ENCODE measurements around the gene DGCR6L. TPM values are rescaled to one million over a fixed set of nuclear protein-coding genes. Genes with fewer than 3 reads are reported as not detected.
"Not testable (repeated sequence)": the region's sequence is repeated elsewhere in the genome, so short reads cannot be mapped to it uniquely, and the experiment has no call there.

Gene DGCR6L
- total and polyA plus RNA-seq, 2 of the 4 experiments (the other 2 are of a cell fraction): 65.4 to 80.4 TPM

DNA sequence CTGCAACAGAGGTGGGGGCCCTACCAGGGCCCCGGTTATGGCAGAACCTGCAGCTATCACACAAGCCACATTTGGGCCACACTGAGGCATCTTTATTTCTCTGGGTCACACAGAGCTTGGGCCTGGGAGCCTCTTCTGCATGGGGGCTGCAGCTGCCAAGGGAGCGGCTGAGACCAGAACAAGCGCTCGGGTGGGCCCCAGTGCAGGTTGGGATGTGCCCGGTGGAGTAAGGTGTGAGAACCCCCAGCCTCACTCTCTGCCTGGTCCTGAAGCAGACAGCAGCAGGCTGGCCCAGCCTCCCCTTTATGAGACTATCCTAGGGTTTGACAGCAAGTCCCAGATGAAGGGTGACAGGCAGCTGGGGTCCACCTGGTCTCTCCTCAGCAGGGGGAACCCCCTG lies 5.7 kb downstream of the DGCR6L start:
- H3K56ac ChIP-seq (ENCODE audit: extremely low read depth, insufficient read depth, low read length); H2AFZ ChIP-seq (replicated peaks; ENCODE audit: low read length, poor library complexity); intact Hi-C loops (cut with micrococcal nuclease); BruUV-seq (replicated peaks); H2AK5ac ChIP-seq (ENCODE audit: low read depth, low read length); H3K27ac ChIP-seq (ENCODE audit: insufficient read depth, low read length); H4K8ac ChIP-seq (ENCODE audit: low read depth in 2 of 2, low read length in 2 of 2); H3K36me3 ChIP-seq (ENCODE audit: control insufficient read depth, insufficient read depth, low read length); H2AK9ac ChIP-seq (replicated peaks; ENCODE audit: low read depth, low read length, poor library complexity); H2BK15ac ChIP-seq (ENCODE audit: low read depth, low read length); H3K9me3 ChIP-seq (ENCODE audit: control insufficient read depth, insufficient read depth, low read length); H4K91ac ChIP-seq (ENCODE audit: insufficient read depth, low read depth, low read length); CTCF ChIA-PET; H3K9ac ChIP-seq (ENCODE audit: low read depth, low read length); in situ Hi-C loops (cut with MboI; ENCODE audit: low sequenced_read_pairs); H3K14ac ChIP-seq (replicated peaks; ENCODE audit: low read depth, low read length); H4K5ac ChIP-seq (ENCODE audit: low read depth, low read length); POLR2A ChIA-PET (ENCODE audit: unreplicated experiment); H3K27me3 ChIP-seq (ENCODE audit: control insufficient read depth, insufficient read depth, low read length); H2BK20ac ChIP-seq (ENCODE audit: low read depth, low read length); H3K4me3 ChIP-seq (ENCODE audit: insufficient read depth, low read depth, low read length); dilution Hi-C loops (cut with HindIII; ENCODE audit: low sequenced_read_pairs, unreplicated experiment); H3K18ac ChIP-seq (ENCODE audit: low read depth, low read length); ATAC-seq (ENCODE audit: low read depth); H3K9me1 ChIP-seq (ENCODE audit: insufficient read depth, low read length); H2BK120ac ChIP-seq (ENCODE audit: low read depth, low read length); H3K23ac ChIP-seq (ENCODE audit: low read depth, low read length); H3K4me2 ChIP-seq (ENCODE audit: low read depth, low read length); H3K4ac ChIP-seq (ENCODE audit: low read depth, low read length); H2BK5ac ChIP-seq (ENCODE audit: low read depth, low read length, poor library complexity, severe bottlenecking); DNase-seq: not testable (repeated sequence)
- no CpG with 5 or more reads among the region's 5 CpGs for WGBS, 2 experiments (ENCODE audit: extremely low coverage in 2 of 2, insufficient read length in 1 of 2)
- H4K20me1 ChIP-seq (ENCODE audit: insufficient read depth, low read length): peaks cover 13% of the 10 kb centered on the region; the same call in 1 of the 2 replicates
- H3K79me1 ChIP-seq (ENCODE audit: low read depth in 1 of 2, low read length in 2 of 2): peaks cover 5 to 24% of the 10 kb centered on the region in 2 experiments
- peaks cover 16% of the 10 kb centered on the region for H3K4me1 ChIP-seq (ENCODE audit: control insufficient read depth, insufficient read depth, low read length)

DNA sequence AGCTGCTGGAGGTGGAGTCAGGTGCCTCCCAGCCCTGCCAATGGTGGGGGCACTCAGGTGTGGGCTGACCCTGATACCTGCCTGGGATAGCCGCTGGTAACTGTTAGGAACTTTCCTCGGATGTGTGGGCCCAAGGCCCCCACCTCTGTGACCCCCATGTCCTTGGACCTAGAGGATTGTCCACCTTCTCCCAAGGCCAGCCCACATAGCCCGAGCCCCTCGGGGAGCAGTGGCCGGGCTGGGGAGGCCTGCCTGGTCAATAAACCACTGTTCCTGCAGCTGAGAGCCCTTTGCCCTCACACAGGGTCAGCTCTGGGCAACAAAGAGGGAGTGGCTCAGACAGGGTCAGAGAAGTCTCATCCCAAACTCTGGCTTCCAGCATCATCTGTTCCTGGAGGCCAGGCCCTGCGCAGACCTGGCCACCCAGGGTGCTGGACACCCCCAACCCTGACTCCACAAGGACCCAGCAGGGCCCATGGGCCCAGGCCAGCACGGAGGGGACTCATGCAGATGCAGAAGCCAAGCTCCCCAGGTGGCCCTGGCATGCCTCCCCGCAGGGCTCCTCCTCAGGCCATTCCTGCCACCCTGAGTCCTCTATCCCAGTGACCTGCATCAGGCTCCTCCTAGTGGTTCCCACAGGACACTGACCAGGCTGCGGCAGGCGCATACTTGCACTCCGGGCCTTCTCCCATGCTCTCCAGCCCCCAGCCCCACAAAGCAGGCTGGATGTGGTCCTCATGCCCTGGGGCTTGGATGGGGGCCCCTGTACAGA lies 6.4 kb downstream of the DGCR6L start:
- H4K5ac ChIP-seq (ENCODE audit: low read depth, low read length); H3K56ac ChIP-seq (ENCODE audit: extremely low read depth, insufficient read depth, low read length); intact Hi-C loops (cut with micrococcal nuclease); H2AK9ac ChIP-seq (replicated peaks; ENCODE audit: low read depth, low read length, poor library complexity); H3K4ac ChIP-seq (ENCODE audit: low read depth, low read length); H2AFZ ChIP-seq (replicated peaks; ENCODE audit: low read length, poor library complexity); BruUV-seq (replicated peaks); H2BK5ac ChIP-seq (ENCODE audit: low read depth, low read length, poor library complexity, severe bottlenecking); H3K23ac ChIP-seq (ENCODE audit: low read depth, low read length); DNase-seq; H3K9me1 ChIP-seq (ENCODE audit: insufficient read depth, low read length); H3K9ac ChIP-seq (ENCODE audit: low read depth, low read length); H2BK20ac ChIP-seq (ENCODE audit: low read depth, low read length); POLR2A ChIA-PET (ENCODE audit: unreplicated experiment); H3K36me3 ChIP-seq (ENCODE audit: control insufficient read depth, insufficient read depth, low read length); dilution Hi-C loops (cut with HindIII; ENCODE audit: low sequenced_read_pairs, unreplicated experiment); H3K4me2 ChIP-seq (ENCODE audit: low read depth, low read length); H4K91ac ChIP-seq (ENCODE audit: insufficient read depth, low read depth, low read length); H4K8ac ChIP-seq (ENCODE audit: low read depth in 2 of 2, low read length in 2 of 2); H3K27me3 ChIP-seq (ENCODE audit: control insufficient read depth, insufficient read depth, low read length); H2BK120ac ChIP-seq (ENCODE audit: low read depth, low read length); H3K27ac ChIP-seq (ENCODE audit: insufficient read depth, low read length); H3K4me3 ChIP-seq (ENCODE audit: insufficient read depth, low read depth, low read length); ATAC-seq (ENCODE audit: low read depth); H3K18ac ChIP-seq (ENCODE audit: low read depth, low read length); H2AK5ac ChIP-seq (ENCODE audit: low read depth, low read length); CTCF ChIA-PET; in situ Hi-C loops (cut with MboI; ENCODE audit: low sequenced_read_pairs); H3K9me3 ChIP-seq (ENCODE audit: control insufficient read depth, insufficient read depth, low read length); H3K14ac ChIP-seq (replicated peaks; ENCODE audit: low read depth, low read length); H2BK15ac ChIP-seq (ENCODE audit: low read depth, low read length): not testable (repeated sequence)
- Histone ChIP-seq H4K20me1 (ENCODE audit: insufficient read depth, low read length) (peaks cover 13% of the 10 kb centered on the region; the same call in 1 of the 2 replicates), H3K4me1 (ENCODE audit: control insufficient read depth, insufficient read depth, low read length) (peaks cover 14% of the 10 kb centered on the region), H3K79me1 (ENCODE audit: low read depth in 1 of 2, low read length in 2 of 2) (peaks cover 5 to 18% of the 10 kb centered on the region in 2 experiments)
- WGBS, 2 experiments (ENCODE audit: extremely low coverage in 2 of 2, insufficient read length in 1 of 2): no CpG with 5 or more reads among the region's 11 CpGs
